Peyer's patch (tissue), 4 donors: Measurements from ENCODE around the gene TMEM88. TPM values are rescaled to one million over a fixed set of nuclear protein-coding genes. Genes with fewer than 3 reads are reported as not detected.

Source experiments
- DNase-seq, 3 donors: peaks; one replicate each; pipeline ENCODE4 v3.0.0-alpha.2; 2017 to 2019
- H3K27ac ChIP-seq, 4 donors: fragments of 200-600 bp; sonication (generic); one replicate each; pipeline ENCODE4 v1.5.1; 2016 to 2019
- H3K27me3 ChIP-seq, 2 donors: fragments of 200-600 bp; sonication (generic); one replicate each; pipeline ENCODE4 v1.5.1; 2019
- H3K36me3 ChIP-seq, 3 donors: fragments of 200-600 bp; sonication (generic); one replicate each; pipeline ENCODE4 v1.5.1; 2016 to 2019
- H3K4me1 ChIP-seq, 4 donors: fragments of 200-600 bp; sonication (generic); one replicate each; pipeline ENCODE4 v1.5.1; 2016 to 2019
- H3K4me3 ChIP-seq, 4 donors: fragments of 200-600 bp; sonication (generic); 1 replicate in 3 of 4; 2 replicates in 1 of 4; pipeline ENCODE4 v1.5.1; 2016 to 2019; ENCODE audit warnings: mild to moderate bottlenecking in 1 of 4
- H3K9me3 ChIP-seq, 4 donors: fragments of 200-600 bp; sonication (generic); one replicate each; pipeline ENCODE4 v1.5.1; 2016 to 2019; ENCODE audit warnings: mild to moderate bottlenecking in 1 of 4
- CTCF ChIP-seq, 6 experiments: fragments of 450-650 bp in 4 of 6; fragments of 200-600 bp in 2 of 6; sonication (generic) in 1 of 6; IDR thresholded peaks; one replicate each; pipeline ENCODE4 v1.5.1; 2017 to 2019; ENCODE audit warnings: antibody characterized with exemption in 6 of 6, mild to moderate bottlenecking in 3 of 6, moderate library complexity in 1 of 6
- POLR2A ChIP-seq, 2 donors: fragments of 450-650 bp; IDR thresholded peaks; one replicate each; pipeline ENCODE4 v1.5.1; 2017; ENCODE audit warnings: antibody characterized with exemption in 2 of 2, mild to moderate bottlenecking in 2 of 2, moderate library complexity in 2 of 2
- total RNA-seq, 4 donors: library from RNA; depleted of rRNA; stranded (reverse); fragments of >200 nt; gene quantifications; one replicate each; pipeline ENCODE4 v1.1.0, GENCODE V29; 2016

TMEM88 gene
- total RNA-seq, 4 donors from 2014 or later: 3.4 to 29.7 (median 12.9) TPM

GRCh38 chr17:7851438-7852261 is 3.2 kb upstream of the TMEM88 start:
- DNase-seq: peak; percentile 92 to 98 (median 96)
- H3K27me3 ChIP-seq: no peaks in the 10 kb centered on the region
- peaks cover 10 to 40% (median 17%) of the 10 kb centered on the region in 4 donors for H3K4me1 ChIP-seq
- no peaks in the 10 kb centered on the region for H3K9me3 ChIP-seq
- H3K36me3 ChIP-seq: peaks cover 0 to 84% (median 0%) of the 10 kb centered on the region in 3 donors
- TF ChIP-seq CTCF (IDR thresholded peaks at IDR 0.05) (peak; percentile 98 to 100 (median 100)), POLR2A (IDR thresholded peaks at IDR 0.05) (peak in 1 of 2 donors; percentile 37)
- peak overlapping the region in 3 of 4 donors; percentile 14 to 72 (median 52) for H3K27ac ChIP-seq
- H3K4me3 ChIP-seq: peak overlapping the region; percentile 14 to 38 (median 24)

- Histone ChIP-seq H3K4me3 (no peak overlapping the region), H3K27me3 (no peaks in the 10 kb centered on the region), H3K36me3 (peaks cover 0 to 77% (median 0%) of the 10 kb centered on the region in 3 donors), H3K4me1 (peaks cover 10 to 40% (median 17%) of the 10 kb centered on the region in 4 donors), H3K9me3 (no peaks in the 10 kb centered on the region), H3K27ac (peak overlapping the region in 3 of 4 donors; percentile 14 to 72 (median 52))
- TF ChIP-seq CTCF (IDR thresholded peaks at IDR 0.05): no peak
- no peak for TF ChIP-seq POLR2A (IDR thresholded peaks at IDR 0.05)
- DNase-seq: no peak
These were observed 2.6 kb upstream of the TMEM88 start for GRCh38 chr17:7852262-7852670.

GRCh38 chr17:7852919-7853690 is 1.8 kb upstream of the TMEM88 start:
- no peaks in the 10 kb centered on the region for H3K9me3 ChIP-seq
- TF ChIP-seq CTCF (IDR thresholded peaks at IDR 0.05) (no peak), POLR2A (IDR thresholded peaks at IDR 0.05) (no peak)
- peak in 1 of 3 donors; percentile 52 for DNase-seq
- H3K36me3 ChIP-seq: peaks cover 0 to 69% (median 0%) of the 10 kb centered on the region in 3 donors
- no peak overlapping the region for H3K27ac ChIP-seq
- peaks cover 10 to 42% (median 17%) of the 10 kb centered on the region in 4 donors for H3K4me1 ChIP-seq
- H3K4me3 ChIP-seq: no peak overlapping the region
- no peaks in the 10 kb centered on the region for H3K27me3 ChIP-seq

GRCh38 chr17:7853691-7854038 is 1.2 kb upstream of the TMEM88 start:
- no peak overlapping the region for H3K4me3 ChIP-seq
- TF ChIP-seq CTCF (IDR thresholded peaks at IDR 0.05) (no peak), POLR2A (IDR thresholded peaks at IDR 0.05) (no peak)
- H3K27ac ChIP-seq: no peak overlapping the region
- H3K9me3 ChIP-seq: no peaks in the 10 kb centered on the region
- no peaks in the 10 kb centered on the region for H3K27me3 ChIP-seq
- no peak for DNase-seq
- H3K36me3 ChIP-seq: peaks cover 0 to 63% (median 0%) of the 10 kb centered on the region in 3 donors
- peaks cover 10 to 47% (median 20%) of the 10 kb centered on the region in 4 donors for H3K4me1 ChIP-seq

GRCh38 chr17:7854078-7854777 is 638 bp upstream of the TMEM88 start:
- H3K4me1 ChIP-seq: peaks cover 10 to 53% (median 20%) of the 10 kb centered on the region in 4 donors
- H3K4me3 ChIP-seq: no peak overlapping the region
- H3K36me3 ChIP-seq: peaks cover 0 to 58% (median 0%) of the 10 kb centered on the region in 3 donors
- no peaks in the 10 kb centered on the region for H3K9me3 ChIP-seq
- H3K27ac ChIP-seq: no peak overlapping the region
- no peaks in the 10 kb centered on the region for H3K27me3 ChIP-seq
- TF ChIP-seq POLR2A (IDR thresholded peaks at IDR 0.05): no peak
- TF ChIP-seq CTCF (IDR thresholded peaks at IDR 0.05): no peak
- DNase-seq: no peak
